Amygdala (tissue), 56 donors: ENCODE results near the gene CACNA1B.
A peak's percentile ranks its signal among the peaks of the same experiment; 100 is the strongest.
"Not testable (repeated sequence)": the region's sequence is repeated elsewhere in the genome, so short reads cannot be mapped to it uniquely, and the experiment has no call there.

Source experiments
- DNase-seq, 56 donors: peaks; one replicate each; lab custom pipeline; 2025; lab: John Stamatoyannopoulos, UW

The CACNA1B gene

GRCh38 chr9:138009016-138009802, 131.6 kb downstream of the CACNA1B start:
- no peak for DNase-seq

GRCh38 chr9:138009803-138010690, 132.5 kb downstream of the CACNA1B start:
- no peak for DNase-seq

GRCh38 chr9:138010861-138011260, 133.3 kb downstream of the CACNA1B start:
- no peak for DNase-seq

- no peak for DNase-seq
Measured at GRCh38 chr9:138011951-138012500, 134.4 kb downstream of the CACNA1B start.

GRCh38 chr9:138013273-138013672, 135.7 kb downstream of the CACNA1B start:
- DNase-seq = no peak

- no peak for DNase-seq
Measured at GRCh38 chr9:138013836-138014562, 136.4 kb downstream of the CACNA1B start.

GRCh38 chr9:138014563-138014945, 137.0 kb downstream of the CACNA1B start:
- DNase-seq = no peak

GRCh38 chr9:138015021-138015829, 137.6 kb downstream of the CACNA1B start:
- DNase-seq = no peak

GRCh38 chr9:138016406-138017187, 139.0 kb downstream of the CACNA1B start:
- no peak for DNase-seq

- DNase-seq = no peak
Measured at GRCh38 chr9:138017200-138017599, 139.6 kb downstream of the CACNA1B start.

- not testable (repeated sequence) for DNase-seq
Measured at GRCh38 chr9:138019514-138019913, 141.9 kb downstream of the CACNA1B start.

GRCh38 chr9:138020120-138020794, 142.7 kb downstream of the CACNA1B start:
- no peak for DNase-seq

GRCh38 chr9:138020795-138021182, 143.2 kb downstream of the CACNA1B start:
- no peak for DNase-seq

GRCh38 chr9:138021251-138022056, 143.9 kb downstream of the CACNA1B start:
- DNase-seq = no peak

- no peak for DNase-seq
Measured at GRCh38 chr9:138022121-138022741, 144.6 kb downstream of the CACNA1B start.

GRCh38 chr9:138022756-138023393, 145.3 kb downstream of the CACNA1B start:
- DNase-seq = peak in 1 of 56 donors; percentile 17
